Activated CD4-positive, alpha-beta T cell treated with anti-CD3 and anti-CD28 coated beads, Interleukin-2, amount 50 U/mL, for 48 hours (primary cell): ENCODE measurements around the gene ALDH8A1.
A peak's percentile ranks its signal among the peaks of the same experiment; 100 is the strongest.

Experiments
- DNase-seq, 2 experiments: peaks; one replicate each; pipeline ENCODE4 v3.0.0-alpha.2; 2020

Gene ALDH8A1

GRCh38 chr6:134948691-134949090 lies 1.2 kb downstream of the ALDH8A1 start:
- DNase-seq = no peak

- DNase-seq = no peak
These were observed 1.8 kb downstream of the ALDH8A1 start for GRCh38 chr6:134948142-134948541.

GRCh38 chr6:134945045-134945444 lies 4.9 kb downstream of the ALDH8A1 start:
- no peak for DNase-seq

- no peak for DNase-seq
These were observed 6.3 kb downstream of the ALDH8A1 start for GRCh38 chr6:134943522-134944111.

- DNase-seq = peak; percentile 69 to 77
These were observed 11.0 kb downstream of the ALDH8A1 start for GRCh38 chr6:134938896-134939295.

- no peak for DNase-seq
These were observed 12.5 kb downstream of the ALDH8A1 start for GRCh38 chr6:134937426-134937825.

- DNase-seq = no peak
These were observed 13.0 kb downstream of the ALDH8A1 start for GRCh38 chr6:134936931-134937330.

- DNase-seq = no peak
These were observed 13.4 kb downstream of the ALDH8A1 start for GRCh38 chr6:134936476-134936875.

- DNase-seq = no peak
These were observed 15.0 kb downstream of the ALDH8A1 start for GRCh38 chr6:134934793-134935485.

GRCh38 chr6:134932535-134933470 lies 17.1 kb downstream of the ALDH8A1 start:
- no peak for DNase-seq

- no peak for DNase-seq
These were observed 17.8 kb downstream of the ALDH8A1 start for GRCh38 chr6:134932098-134932497.

GRCh38 chr6:134930463-134930862 lies 19.4 kb downstream of the ALDH8A1 start:
- no peak for DNase-seq

GRCh38 chr6:134928151-134928900 lies 21.6 kb downstream of the ALDH8A1 start:
- DNase-seq = no peak

- DNase-seq = no peak
These were observed 24.1 kb downstream of the ALDH8A1 start for GRCh38 chr6:134925800-134926199.

GRCh38 chr6:134921721-134922261 lies 28.1 kb downstream of the ALDH8A1 start:
- DNase-seq = no peak

- no peak for DNase-seq
These were observed 28.6 kb downstream of the ALDH8A1 start for GRCh38 chr6:134921276-134921675.

- DNase-seq = no peak
These were observed 29.5 kb downstream of the ALDH8A1 start for GRCh38 chr6:134920422-134920821.

- DNase-seq = no peak
These were observed 31.4 kb downstream of the ALDH8A1 start for GRCh38 chr6:134918418-134918961.

- no peak for DNase-seq
These were observed 38.4 kb downstream of the ALDH8A1 start for GRCh38 chr6:134911547-134911946.

- DNase-seq = no peak
These were observed 39.3 kb downstream of the ALDH8A1 start for GRCh38 chr6:134910593-134910935.

GRCh38 chr6:134909701-134910592 lies 40.0 kb downstream of the ALDH8A1 start:
- DNase-seq = no peak
